GM10266 (cell line): Measurements from ENCODE around the gene CENPB.

Experiments used
- DNase-seq: peaks from one replicate; pipeline ENCODE4 v3.0.0; 2012; ENCODE audit errors: extremely low spot score
- CTCF ChIP-seq: IDR thresholded peaks from 2 replicates; pipeline ENCODE4 v1.5.1; 2012; ENCODE audit warnings: mild to moderate bottlenecking, low read depth; ENCODE audit not compliant: control insufficient read depth, insufficient read depth; ENCODE audit errors: missing control alignments

Gene CENPB

DNA sequence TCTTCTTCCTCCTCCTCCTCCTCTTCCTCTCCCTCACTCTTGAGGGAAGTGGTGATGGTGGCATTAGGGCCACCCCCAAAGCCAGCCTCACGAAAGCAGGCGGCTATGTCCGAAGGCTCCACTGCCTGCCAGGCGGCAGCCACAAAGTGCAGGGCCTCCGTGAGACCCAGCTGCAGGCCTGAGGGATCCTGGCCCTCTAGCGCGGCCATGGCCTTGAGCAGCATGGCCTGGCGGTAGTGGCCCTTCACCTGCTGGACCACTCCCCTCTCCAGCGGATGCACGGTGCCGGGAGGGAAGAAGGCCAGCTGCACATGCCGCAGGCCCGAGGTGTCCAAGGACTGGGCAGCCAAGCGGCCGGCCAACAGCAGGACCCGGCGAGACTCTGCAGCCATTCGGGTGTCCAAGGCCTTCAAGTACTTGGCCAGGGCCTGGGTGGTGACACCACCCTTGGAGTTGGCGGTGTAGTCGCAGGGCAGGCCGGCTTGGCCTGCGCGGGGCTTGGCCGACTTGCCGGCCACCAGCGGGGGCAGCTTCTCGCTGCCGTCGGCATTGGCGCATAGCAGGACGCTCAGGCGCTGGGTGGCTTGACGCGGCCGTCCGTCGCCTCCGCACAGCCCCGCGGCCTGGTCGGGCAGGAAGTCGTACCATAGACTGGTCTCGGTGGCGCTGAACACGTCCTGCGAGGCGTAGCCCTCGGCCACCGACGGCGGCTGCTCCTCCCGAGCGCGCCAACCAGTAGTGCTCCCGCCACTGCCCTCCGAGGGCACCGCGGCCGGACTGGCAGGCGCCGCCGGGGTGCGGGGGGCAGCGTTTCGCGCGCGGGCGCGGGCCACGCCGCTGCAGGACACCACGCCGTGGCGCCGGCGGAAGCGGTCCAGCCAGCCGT lies 1.1 kb downstream of the CENPB start:
- no peak for TF ChIP-seq CTCF
- DNase-seq = no peak

DNA sequence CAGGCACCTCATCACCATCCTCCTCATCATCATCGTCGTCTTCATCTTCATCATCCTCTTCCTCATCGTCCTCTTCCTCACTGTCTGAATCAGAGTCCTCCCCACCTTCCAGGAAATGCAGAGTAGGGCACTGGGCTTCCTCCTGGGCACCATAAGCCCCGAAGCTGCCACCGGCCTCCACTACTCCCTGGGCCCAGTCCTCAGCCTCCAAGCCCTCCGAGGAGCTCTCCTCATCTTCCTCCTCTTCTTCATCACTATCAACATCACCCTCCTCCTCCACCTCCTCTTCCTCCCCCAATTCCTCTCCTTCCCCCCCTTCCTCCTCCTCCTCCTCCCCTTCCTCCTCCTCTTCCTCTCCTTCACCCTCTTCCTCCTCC lies 1.7 kb downstream of the CENPB start:
- no peak for DNase-seq

GRCh38 chr20:3784216-3784853 lies 2.2 kb downstream of the CENPB start:
- no peak for DNase-seq
- no peak for TF ChIP-seq CTCF

More for the DNA sequence above, 1.7 kb downstream of the CENPB start:
- TF ChIP-seq CTCF = no peak

- DNase-seq = no peak
- TF ChIP-seq CTCF = no peak
These were observed 2.9 kb downstream of the CENPB start for GRCh38 chr20:3783511-3784195.

DNA sequence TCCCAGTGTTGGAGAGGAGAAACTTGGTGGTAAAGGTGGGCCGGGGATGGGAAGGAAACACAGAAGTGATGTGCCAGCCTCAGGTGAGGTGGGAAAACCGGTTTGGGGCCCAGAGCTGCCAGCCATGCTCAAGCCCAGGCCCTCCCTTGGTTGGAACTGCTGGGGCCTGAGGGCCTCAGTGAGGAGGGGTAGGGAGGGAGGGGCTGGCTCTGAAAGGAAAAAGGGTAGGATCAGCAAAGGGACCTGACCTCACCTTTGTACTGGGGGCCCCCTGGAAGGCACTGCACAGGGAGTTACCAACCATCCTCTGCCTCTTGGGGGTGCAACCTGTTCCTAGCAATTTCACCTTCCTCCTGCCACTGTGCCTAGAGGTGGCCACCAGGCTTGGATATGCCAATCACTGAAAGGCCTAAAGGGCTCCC lies 3.5 kb downstream of the CENPB start:
- no peak for TF ChIP-seq CTCF
- no peak for DNase-seq

- TF ChIP-seq CTCF = no peak
- no peak for DNase-seq
These were observed 3.9 kb downstream of the CENPB start for GRCh38 chr20:3782597-3782996.
